Measurements from ENCODE around the gene CNNM2. TPM values are rescaled to one million over a fixed set of nuclear protein-coding genes. Genes with fewer than 3 reads are reported as not detected.

Gene CNNM2
- polyA plus RNA-seq: 1 to 10 TPM; 1.0 to 3.2 (median 1.9) TPM

DNA sequence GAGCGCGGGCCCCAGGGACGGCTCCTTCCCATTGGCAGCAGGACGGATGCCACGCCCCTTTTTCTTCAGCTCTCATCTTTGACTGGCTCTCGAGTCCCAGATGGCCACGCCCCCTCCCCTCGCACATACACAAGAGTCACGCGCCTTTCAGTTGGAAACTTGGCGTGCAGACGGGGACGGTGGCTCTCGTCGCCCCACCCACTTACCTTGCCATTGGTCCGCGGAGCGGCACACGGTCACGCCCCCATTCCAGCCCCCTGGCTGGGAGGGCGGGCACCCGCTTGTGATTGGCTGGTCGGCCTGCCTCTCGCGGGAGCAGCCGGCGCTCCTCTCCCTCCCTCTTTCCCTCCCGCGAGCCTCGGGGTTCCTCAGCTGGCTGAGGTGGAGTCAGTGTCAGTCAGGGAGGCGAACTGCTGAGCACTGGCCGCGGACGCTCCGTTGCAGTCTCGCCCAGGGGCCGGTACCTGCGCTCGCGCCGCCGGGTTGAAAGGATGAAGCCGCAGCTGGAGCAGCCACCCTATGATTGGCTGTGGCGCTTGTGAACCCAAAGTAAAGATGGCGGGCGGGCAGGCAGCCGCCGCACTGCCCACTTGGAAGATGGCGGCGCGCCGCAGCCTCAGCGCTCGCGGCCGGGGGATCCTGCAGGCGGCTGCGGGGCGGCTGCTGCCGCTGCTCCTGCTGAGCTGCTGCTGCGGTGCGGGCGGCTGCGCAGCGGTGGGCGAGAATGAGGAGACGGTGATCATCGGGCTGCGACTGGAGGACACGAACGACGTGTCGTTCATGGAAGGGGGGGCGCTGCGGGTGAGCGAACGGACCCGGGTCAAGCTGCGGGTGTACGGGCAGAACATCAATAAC is at the start of gene CNNM2:
Gene CNNM2, plus strand, starts transcription at position 333 of the 855 bp plus-strand sequence. Its CDS starts 187 bp downstream, at position 520.
- H3K27ac ChIP-seq (ENCODE audit: low read depth, low read length): no peak within 1 kb of the TSS

DNA sequence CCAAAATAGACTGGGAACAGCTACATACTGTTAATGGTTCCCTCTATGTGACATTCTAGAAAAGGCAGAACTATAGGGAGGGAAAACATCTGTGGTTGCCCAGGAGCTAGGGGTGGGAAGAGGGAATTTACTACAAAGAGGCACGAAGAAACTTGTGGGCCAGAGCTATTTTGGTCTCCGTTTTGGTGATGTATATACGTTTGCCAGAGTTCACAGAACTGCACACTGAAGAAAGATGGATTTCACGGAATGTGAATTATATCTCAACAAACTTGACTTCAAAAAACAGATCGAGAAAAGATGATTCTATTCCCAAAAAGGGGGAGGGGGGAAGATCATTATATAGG is 49.2 kb upstream of the CNNM2 start:
- 30 to 43% (median 37%) methylated on average over 5 of the region's 5 CpGs for WGBS, 3 donors
- no peak overlapping the region for H3K27ac ChIP-seq (ENCODE audit: low read depth, low read length)

More for the DNA sequence above, at the start of gene CNNM2:
- 0% methylated on average over 71 to 80 of the region's 80 CpGs for WGBS, 3 donors

DNA sequence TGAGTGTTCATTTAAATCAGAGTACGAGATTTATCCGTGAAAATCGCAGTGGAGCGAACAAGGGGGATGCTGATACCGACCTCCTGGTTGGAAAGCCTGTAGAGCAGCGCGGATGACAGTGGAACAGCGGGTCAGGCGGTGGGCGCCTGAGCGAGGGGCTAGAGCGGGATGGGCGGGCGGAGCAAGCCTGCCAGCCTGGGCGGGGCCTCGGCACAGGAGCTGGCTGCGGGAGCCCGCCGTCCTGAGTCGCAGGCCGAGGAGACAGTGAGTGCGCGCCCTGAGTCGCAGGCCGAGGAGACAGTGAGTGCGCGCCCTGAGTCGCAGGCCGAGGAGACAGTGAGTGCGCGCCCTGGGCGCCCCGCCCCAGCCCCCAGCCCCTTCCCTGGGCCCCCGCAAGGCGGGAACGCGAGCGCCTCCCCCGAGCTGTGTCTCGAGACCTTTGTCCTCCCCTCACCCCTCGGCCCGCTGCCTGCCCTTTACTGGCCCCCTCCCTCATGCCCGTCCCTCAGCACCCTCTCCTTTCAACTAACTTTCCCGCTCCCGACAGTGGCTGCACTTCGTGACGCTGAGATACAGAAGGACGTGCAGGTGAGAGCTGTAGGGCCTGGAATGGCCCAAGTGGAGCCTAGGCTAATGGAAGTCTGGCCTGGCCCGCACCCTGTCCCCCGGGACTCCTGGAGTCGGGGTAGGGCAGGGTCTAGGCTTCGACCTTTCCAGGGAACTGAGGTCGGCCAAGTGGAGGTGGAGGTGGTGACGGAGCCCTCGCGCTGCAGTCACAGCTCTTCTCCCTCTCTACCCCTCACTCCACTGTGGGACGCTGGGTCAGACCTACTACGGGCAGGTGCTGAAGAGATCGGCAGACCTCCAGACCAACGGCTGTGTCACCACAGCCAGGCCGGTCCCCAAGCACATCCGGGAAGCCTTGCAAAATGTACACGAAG is 48.6 kb upstream of the CNNM2 start, which contains the start of gene AS3MT:
Gene AS3MT, plus strand, starts transcription at position 213 of the 941 bp plus-strand sequence. Its CDS starts 123 bp downstream, at position 336.
- no peak within 1 kb of the TSS for H3K27ac ChIP-seq (ENCODE audit: low read depth, low read length)
- WGBS, 3 donors: 6 to 8% (median 7%) methylated on average over 43 to 63 of the region's 63 CpGs

DNA sequence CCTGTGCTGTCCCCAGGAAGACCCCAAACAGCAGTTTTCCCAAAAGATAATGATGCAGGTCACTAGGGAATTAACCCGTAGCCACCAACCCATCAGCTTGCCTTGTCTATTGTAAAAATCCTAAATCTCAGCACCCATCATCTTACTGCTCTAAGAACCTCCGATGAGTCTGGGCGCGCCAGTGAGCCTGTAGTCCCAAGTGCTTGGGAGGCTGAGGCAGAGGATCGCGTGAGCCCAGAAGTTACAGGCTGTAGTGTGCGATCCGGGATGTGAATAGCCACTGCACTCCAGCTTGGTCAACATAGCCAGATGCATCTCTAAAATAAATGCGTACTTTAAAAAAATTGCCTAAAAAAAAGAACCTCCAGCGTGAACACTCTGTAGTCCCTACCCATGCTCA is 47.9 kb upstream of the CNNM2 start:
- no peak overlapping the region for H3K27ac ChIP-seq (ENCODE audit: low read depth, low read length)
- 86 to 87% (median 87%) methylated on average over 10 of the region's 10 CpGs for WGBS, 3 donors

DNA sequence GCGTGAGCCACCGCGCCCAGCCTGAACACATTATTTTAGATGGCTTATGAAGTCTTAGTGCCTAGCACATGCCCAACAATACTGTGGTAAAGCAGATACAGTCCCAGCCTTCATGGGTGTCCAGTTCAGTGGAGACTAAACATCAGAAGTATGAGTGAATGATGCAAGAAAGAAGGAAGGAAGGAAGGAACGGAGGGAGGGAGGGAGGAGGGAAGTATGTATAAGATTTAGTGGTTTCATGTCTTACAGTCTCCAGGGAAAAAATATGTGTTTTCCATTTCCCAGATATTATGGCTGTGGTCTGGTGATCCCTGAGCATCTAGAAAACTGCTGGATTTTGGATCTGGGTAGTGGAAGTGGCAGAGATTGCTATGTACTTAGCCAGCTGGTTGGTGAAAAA is 45.9 kb upstream of the CNNM2 start:
- no peak overlapping the region for H3K27ac ChIP-seq (ENCODE audit: low read depth, low read length)
- WGBS, 3 donors: 82 to 89% (median 82%) methylated on average over 4 of the region's 4 CpGs

DNA sequence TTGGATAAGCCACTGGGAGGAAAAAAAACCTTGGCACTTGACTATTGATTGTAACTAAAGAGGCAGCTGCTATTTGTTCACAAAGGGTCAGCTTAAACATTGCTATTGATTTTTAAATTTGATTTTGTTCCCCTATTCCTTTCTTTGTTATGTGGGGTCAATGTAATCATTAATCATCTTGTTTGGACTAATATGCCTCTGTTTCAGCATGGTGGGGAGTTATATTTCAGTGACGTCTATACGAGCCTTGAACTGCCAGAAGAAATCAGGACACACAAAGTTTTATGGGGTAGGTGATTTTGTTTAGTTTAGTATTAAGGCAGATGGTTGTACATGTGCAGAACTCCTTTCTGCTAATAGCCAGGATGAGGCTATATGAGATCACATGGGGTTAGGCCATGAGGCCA is 41.3 kb upstream of the CNNM2 start:
- no peak overlapping the region for H3K27ac ChIP-seq (ENCODE audit: low read depth, low read length)
- 26 to 86% (median 86%) methylated on average over 2 of the region's 2 CpGs for WGBS, 3 donors

DNA sequence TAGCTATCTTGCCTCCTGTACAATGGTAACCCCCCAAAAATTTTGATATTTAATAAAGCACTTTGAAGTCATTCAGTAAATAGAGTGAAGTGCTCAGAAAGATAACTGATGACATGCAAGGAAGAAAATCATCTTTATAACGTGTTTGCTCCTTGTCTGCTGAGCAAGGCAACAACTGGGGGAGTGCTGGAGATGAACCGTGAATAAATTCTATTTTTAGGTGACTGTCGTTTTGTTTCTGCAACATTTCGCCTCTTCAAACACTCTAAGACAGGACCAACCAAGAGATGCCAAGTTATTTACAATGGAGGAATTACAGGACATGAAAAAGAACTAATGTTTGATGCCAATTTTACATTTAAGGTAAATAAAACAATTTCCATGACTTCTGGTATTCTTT is 39.5 kb upstream of the CNNM2 start:
- WGBS, 3 donors: 81% methylated on average over 4 of the region's 4 CpGs

DNA sequence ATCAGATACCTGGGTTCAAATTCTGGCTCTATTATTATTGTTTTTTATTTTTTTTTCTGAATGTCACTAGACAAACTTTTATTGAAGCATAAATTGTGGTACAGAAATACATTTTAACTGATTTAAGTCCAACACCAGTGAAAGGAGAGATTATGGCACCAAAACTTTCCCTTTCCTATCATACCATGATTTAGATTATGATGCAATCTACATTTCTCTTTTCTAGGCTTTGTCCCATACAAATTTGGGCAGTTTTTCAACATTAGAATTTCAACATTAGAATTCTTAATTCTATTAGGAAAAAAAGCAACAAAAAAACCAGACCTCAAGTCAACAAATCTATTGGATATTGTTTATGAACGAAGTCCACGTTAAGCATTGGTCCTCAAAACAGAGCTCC is 37.8 kb upstream of the CNNM2 start:
- 80 to 94% (median 86%) methylated on average over 2 of the region's 2 CpGs for WGBS, 3 donors
- H3K27ac ChIP-seq (ENCODE audit: low read depth, low read length): no peak overlapping the region

More for the DNA sequence above, 39.5 kb upstream of the CNNM2 start:
- no peak overlapping the region for H3K27ac ChIP-seq (ENCODE audit: low read depth, low read length)

DNA sequence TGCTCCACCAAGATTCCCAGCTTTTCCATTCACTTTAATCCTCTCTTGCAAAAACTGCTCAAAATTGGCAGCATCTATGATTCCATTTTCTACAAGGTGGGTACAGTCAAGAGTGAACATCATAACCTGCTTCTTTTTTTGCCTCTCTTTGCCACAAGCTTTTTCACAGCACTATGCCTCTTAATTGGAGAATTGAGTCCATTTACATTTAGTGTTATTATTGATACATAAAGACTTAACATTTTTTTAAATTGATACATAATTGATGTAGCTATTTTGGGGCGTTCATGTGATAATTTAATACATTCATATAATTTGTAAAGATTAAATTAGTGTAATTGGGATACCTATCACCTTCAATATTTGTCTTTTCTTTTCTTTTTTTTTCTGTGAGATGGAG is 30.0 kb upstream of the CNNM2 start:
- 95 to 98% (median 96%) methylated on average over 1 of the region's 1 CpG for WGBS, 3 donors
- no peak overlapping the region for H3K27ac ChIP-seq (ENCODE audit: low read depth, low read length)

DNA sequence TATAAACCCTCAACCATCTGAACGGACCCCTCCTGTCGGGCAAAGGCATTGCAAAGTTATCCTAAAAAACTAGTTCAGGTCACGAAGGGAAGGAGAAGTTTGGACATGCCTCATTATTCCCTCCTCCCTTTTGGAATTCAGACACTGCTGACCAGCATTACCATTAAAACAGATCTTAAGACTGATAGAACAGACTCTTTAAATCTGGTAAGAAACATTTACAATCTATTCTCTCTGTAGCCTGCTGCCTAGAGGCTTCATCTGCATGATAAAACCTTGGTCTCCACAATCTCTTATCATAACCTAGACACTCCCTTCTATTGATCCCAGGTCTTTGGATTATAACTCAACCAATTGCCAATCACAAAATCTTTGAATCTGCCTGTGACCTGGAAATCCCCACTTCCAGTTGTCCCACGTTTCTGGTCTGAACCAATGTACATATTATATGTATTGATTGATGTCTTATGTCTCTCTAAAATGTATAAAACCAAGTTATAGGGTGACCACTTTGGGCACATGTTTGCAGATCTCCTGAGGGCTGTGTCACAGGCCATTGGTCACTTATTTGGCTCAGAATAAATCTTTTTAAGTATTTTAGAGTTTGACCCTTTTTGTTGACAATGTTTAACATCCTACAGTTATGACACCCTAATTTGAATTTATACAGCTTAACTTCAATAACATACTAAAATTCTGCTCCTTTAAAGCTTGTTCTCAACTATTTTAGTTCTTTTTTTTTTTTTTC is 23.5 kb upstream of the CNNM2 start:
- WGBS, 3 donors: 86 to 90% (median 89%) methylated on average over 4 of the region's 4 CpGs
- H3K27ac ChIP-seq (ENCODE audit: low read depth, low read length): no peak overlapping the region

DNA sequence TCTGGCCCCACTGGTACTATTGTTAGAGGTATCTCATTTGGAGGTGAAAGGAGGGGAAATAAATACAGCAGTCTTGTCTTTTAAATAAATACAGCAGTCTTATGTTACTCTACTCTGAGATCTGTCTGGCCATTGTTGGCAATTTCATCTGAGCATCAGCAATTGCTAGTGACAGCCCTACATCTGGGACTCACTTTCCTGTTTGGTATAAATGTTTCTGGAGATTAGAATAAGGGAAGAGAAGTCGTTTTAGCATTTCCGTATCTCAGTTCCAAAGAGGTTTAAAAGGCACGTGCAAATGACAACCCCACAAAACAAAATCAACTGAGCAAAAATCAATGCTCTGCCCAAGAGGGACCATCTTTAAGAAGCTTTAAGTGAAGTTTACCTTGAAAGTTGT is 18.1 kb upstream of the CNNM2 start:
- no peak overlapping the region for H3K27ac ChIP-seq (ENCODE audit: low read depth, low read length)
- 52 to 82% (median 63%) methylated on average over 3 of the region's 3 CpGs for WGBS, 3 donors

DNA sequence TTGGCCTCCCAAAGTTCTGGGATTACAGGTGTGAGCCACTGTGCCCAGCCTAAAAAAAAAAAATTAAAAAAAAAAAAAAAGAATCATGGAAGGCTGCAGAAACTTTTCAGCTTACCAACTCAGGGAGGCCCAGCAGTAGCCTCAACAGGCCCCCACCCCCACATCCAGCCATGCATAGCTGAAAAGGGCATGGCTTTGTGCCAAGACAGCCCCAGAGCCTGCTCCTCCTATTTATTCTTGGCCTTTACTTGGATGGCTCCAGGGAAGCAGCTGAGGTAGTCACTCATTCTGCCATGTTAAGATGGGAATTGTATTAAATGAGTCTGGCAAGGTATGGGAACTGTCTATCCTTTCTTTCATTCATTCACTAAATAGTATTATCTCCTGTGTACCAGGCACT is 13.7 kb upstream of the CNNM2 start:
- no peak overlapping the region for H3K27ac ChIP-seq (ENCODE audit: low read depth, low read length)

DNA sequence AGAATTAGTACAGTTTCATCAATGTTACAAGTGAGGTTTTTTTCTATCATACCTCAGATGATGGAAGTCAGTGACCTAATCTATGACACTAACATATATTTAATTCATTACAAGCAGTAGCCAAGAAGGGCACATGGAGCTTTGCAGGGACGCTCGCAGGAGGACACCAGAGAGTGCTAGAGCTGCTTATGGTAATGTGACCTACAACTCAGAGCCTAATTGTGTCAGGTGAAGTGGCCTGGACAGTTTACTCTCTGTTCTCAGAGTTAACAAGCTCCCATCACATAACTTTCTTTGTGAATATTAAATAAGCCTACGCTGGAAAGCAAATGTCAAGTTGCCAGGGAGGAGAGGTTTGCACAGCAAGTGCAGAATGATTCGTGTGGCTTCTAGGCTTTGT is 11.6 kb upstream of the CNNM2 start:
- 74 to 93% (median 85%) methylated on average over 4 of the region's 4 CpGs for WGBS, 3 donors

DNA sequence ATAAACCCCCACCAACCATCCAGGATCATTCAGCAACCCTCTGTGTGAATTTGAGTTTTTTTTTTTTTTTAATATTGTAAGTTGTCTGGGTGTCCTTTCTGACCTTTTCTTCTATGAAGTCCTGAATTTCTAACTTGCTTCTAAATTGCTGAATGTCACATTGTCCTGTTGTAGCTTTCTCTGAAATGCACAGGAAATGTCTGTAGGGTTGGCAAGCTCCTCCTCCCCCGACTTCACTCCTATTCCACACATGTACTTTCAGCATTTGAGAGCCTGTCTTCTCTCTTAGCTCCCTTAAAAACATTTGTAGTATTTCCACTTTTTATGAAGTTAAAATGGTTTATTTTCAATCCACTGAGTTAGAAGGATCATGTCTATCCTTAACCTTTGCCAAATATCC is 3.3 kb upstream of the CNNM2 start:
- 37 to 84% (median 44%) methylated on average over 1 of the region's 1 CpG for WGBS, 3 donors
- H3K27ac ChIP-seq (ENCODE audit: low read depth, low read length): no peak overlapping the region

More for the DNA sequence above, 11.6 kb upstream of the CNNM2 start:
- H3K27ac ChIP-seq (ENCODE audit: low read depth, low read length): no peak overlapping the region

DNA sequence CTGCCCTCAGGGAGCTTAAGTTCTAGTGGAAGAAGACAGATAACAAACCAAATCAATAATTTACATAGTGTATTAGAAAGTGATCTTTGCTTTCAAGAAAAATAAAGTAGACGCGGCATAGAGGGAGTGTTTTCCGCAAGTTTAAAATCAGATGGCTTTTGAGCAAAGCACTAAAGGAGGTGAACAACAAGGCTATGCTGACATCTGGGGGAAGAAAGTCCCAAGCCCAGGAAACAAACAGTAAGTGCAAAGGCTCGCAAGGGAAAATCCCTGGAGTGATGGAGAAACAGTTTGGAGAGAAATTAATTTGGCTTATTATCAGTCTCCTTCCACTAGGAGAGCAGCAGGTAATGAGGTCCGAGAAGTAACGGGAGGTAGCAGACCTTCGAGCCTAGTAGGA is 1.9 kb upstream of the CNNM2 start:
- WGBS, 3 donors: 77 to 86% (median 80%) methylated on average over 7 of the region's 7 CpGs
- H3K27ac ChIP-seq (ENCODE audit: low read depth, low read length): no peak overlapping the region

DNA sequence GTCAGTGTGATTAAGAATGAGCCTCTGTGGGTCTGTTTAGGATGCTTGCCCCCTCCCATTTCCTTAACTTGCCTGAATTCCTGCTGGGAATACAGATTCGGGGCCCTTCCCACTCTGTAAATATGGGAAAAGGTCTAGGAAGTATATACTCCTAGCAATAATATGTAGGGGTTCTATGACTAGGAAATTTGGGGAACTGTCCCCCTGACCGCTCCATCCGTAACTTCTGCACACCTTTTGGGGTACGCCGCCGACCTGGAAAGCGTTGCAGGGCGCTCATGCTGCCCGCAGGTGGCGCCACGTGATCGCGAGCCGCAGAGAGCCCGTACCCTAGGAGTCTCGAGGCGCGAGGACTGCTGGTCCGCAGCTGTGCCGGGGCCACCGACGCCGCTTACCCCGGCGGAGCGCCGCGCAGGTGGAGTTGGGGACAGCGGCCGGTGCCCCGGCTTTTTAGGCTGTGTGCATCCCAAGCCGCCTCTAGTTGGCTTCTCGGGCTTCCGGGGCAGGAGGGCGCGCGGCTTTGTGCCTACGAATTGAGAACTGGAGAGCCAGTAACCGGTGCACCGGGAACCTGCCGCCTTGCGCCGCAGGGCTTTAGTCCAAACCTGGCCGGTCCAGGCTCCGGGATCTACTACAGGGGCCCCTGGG is 656 bp upstream of the CNNM2 start:
- 0 to 1% (median 0%) methylated on average over 44 to 45 of the region's 45 CpGs for WGBS, 3 donors

DNA sequence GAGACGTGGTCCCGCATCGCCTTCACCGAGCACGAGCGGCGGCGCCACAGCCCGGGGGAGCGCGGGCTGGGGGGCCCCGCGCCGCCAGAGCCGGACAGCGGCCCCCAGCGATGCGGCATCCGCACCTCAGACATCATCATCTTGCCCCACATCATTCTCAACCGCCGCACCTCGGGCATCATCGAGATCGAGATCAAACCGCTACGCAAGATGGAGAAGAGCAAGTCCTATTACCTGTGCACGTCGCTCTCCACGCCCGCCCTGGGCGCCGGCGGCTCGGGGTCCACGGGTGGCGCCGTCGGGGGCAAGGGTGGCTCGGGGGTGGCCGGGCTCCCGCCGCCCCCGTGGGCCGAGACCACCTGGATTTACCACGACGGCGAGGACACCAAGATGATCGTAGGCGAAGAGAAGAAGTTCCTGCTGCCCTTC is 737 bp downstream of the CNNM2 start:
- H3K27ac ChIP-seq (ENCODE audit: low read depth, low read length): no peak overlapping the region
- 0 to 1% (median 1%) methylated on average over 32 to 49 of the region's 49 CpGs for WGBS, 3 donors

More for the DNA sequence above, 656 bp upstream of the CNNM2 start:
- H3K27ac ChIP-seq (ENCODE audit: low read depth, low read length): no peak overlapping the region
